Testis (tissue), 3 donors: Measurements from ENCODE around the gene NXNL1. TPM values are rescaled to one million over a fixed set of nuclear protein-coding genes. Genes with fewer than 3 reads are reported as not detected.

ENCODE experiments used
- DNase-seq: peaks from one replicate; pipeline ENCODE4 v3.0.0-alpha.2; 2019
- H3K27ac ChIP-seq, 2 donors: fragments of 200-600 bp; sonication (generic); one replicate each; pipeline ENCODE4 v1.5.1; 2019
- H3K27me3 ChIP-seq: fragments of 200-600 bp; sonication (generic); one replicate; pipeline ENCODE4 v1.5.1; 2019
- H3K36me3 ChIP-seq: fragments of 200-600 bp; sonication (generic); one replicate; pipeline ENCODE4 v1.5.1; 2017; ENCODE audit warnings: low read depth; ENCODE audit errors: missing control alignments
- H3K4me1 ChIP-seq: fragments of 200-600 bp; sonication (generic); one replicate; pipeline ENCODE4 v1.5.1; 2019
- H3K4me3 ChIP-seq, 2 donors: fragments of 200-600 bp; sonication (generic); one replicate each; pipeline ENCODE4 v1.5.1; 2017 to 2019
- H3K9me3 ChIP-seq: fragments of 200-600 bp; sonication (generic); one replicate; pipeline ENCODE4 v1.5.1; 2017
- CTCF ChIP-seq, 3 experiments: fragments of 450-650 bp in 2 of 3; fragments of 200-600 bp in 1 of 3; sonication (generic) in 1 of 3; IDR thresholded peaks; one replicate each; pipeline ENCODE4 v1.5.1; 2016 to 2019; ENCODE audit warnings: antibody characterized with exemption in 3 of 3, mild to moderate bottlenecking in 2 of 3, moderate library complexity in 1 of 3
- POLR2A ChIP-seq: fragments of 450-650 bp; IDR thresholded peaks from one replicate; pipeline ENCODE4 v1.6.1; 2017; ENCODE audit warnings: antibody characterized with exemption, mild to moderate bottlenecking, moderate library complexity
- WGBS, 2 donors: methylation state at CpG; one replicate each; pipeline ENCODE4 v1.1.5; 2018; 5-methylcytosine and 5-hydroxymethylcytosine counted together
- intact Hi-C: fragments of 100-400 bp; cut with DNase I; formaldehyde crosslinking; loops from one replicate; pipeline ENCODE4 v1.15.1; 2023; ENCODE audit warnings: low total_unique reads
- polyA plus RNA-seq: library from polyadenylated mRNA; stranded (reverse); fragments of 350-450 nt; fragmentation: Illumina TruSeq; extraction: RNeasy Lipid Tissue Mini Kit (QIAGEN cat#74804); gene quantifications from one replicate; pipeline ENCODE4 v1.2.3, GENCODE V29; 2014; ENCODE audit warnings: low read depth, low replicate concordance; ENCODE audit not compliant: insufficient read depth
- total RNA-seq, 2 donors: library from RNA; depleted of rRNA; stranded (reverse); fragments of >200 nt; gene quantifications; one replicate each; pipeline ENCODE4 v1.2.3, GENCODE V29; 2016

The NXNL1 gene
- total and polyA plus RNA-seq, 3 donors from 2014 or later, result 0.87 TPM; not detected in 2

GRCh38 chr19:17435218-17435617 is 25.5 kb downstream of the NXNL1 start:
- 90 to 91% methylated on average over 7 of the region's 7 CpGs for WGBS, 2 donors
- Histone ChIP-seq H3K27me3 (no peaks in the 10 kb centered on the region), H3K4me3 (no peak overlapping the region), H3K9me3 (no peaks in the 10 kb centered on the region), H3K4me1 (no peaks in the 10 kb centered on the region), H3K27ac (no peak overlapping the region), H3K36me3 (no peaks in the 10 kb centered on the region)
- TF ChIP-seq POLR2A, result no peak
- no peak for TF ChIP-seq CTCF (IDR thresholded peaks at IDR 0.05)
- DNase-seq, result no peak
- intact Hi-C loops, result no loop called here

DNA sequence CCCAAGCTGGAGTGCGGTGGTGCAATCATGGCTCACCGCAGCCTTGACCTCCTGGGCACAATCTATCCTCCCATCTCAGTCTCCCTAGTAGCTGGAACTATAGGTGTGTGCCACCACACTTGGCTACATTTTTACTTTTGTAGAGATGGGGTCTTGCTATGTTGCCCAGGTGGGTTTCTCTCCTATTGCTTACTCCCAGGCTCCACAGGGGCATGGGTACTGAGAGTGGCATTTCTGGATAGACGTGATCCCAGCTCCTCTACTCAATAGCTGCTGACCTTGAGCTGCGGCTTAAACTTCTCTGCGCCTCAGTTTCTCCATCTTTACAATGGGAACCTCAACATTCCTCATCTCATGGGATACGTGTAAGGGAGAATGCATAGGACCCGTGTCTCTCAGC is 29.3 kb downstream of the NXNL1 start:
- peaks cover 10% of the 10 kb centered on the region for H3K4me1 ChIP-seq
- H3K4me3 ChIP-seq, result no peak overlapping the region
- no peaks in the 10 kb centered on the region for H3K9me3 ChIP-seq
- intact Hi-C loops, result no loop called here
- H3K36me3 ChIP-seq, result no peaks in the 10 kb centered on the region
- WGBS, 2 donors, result 93 to 97% methylated on average over 7 of the region's 7 CpGs
- no peaks in the 10 kb centered on the region for H3K27me3 ChIP-seq
- DNase-seq, result no peak
- no peak overlapping the region for H3K27ac ChIP-seq
- no peak for TF ChIP-seq POLR2A
- TF ChIP-seq CTCF (IDR thresholded peaks at IDR 0.05), result no peak

DNA sequence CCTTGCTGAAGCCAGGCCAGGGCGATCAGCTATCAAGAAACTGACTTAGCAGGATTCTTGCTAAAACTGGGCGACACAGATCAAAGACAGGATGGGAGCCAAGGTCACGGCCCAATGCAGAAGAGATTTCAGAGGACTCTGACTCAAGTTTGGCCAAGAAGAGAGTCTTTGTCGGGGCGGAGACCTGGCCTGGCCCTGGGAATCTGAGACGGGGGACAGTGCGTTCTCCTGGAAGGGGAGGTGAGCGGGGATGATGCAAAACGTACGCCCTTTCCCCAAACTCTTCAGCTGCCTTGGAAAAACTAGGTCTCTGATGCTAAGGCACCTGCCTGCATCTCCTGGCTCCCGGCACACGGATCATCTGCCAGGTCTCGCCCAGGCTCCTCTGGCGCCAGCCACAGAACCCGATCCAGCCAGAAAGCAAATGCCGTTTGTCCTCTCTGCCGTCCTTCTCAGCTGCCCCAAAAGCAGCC is 31.0 kb downstream of the NXNL1 start:
- Histone ChIP-seq H3K9me3 (no peaks in the 10 kb centered on the region), H3K27me3 (no peaks in the 10 kb centered on the region), H3K27ac (peak overlapping the region in 1 of 2 donors; percentile 10), H3K4me3 (no peak overlapping the region), H3K4me1 (peaks cover 10% of the 10 kb centered on the region), H3K36me3 (no peaks in the 10 kb centered on the region)
- intact Hi-C loops, result no loop called here
- WGBS, 2 donors, result 40 to 42% methylated on average over 17 of the region's 17 CpGs
- TF ChIP-seq CTCF (IDR thresholded peaks at IDR 0.05) (no peak), POLR2A (no peak)
- DNase-seq, result peak; percentile 45

DNA sequence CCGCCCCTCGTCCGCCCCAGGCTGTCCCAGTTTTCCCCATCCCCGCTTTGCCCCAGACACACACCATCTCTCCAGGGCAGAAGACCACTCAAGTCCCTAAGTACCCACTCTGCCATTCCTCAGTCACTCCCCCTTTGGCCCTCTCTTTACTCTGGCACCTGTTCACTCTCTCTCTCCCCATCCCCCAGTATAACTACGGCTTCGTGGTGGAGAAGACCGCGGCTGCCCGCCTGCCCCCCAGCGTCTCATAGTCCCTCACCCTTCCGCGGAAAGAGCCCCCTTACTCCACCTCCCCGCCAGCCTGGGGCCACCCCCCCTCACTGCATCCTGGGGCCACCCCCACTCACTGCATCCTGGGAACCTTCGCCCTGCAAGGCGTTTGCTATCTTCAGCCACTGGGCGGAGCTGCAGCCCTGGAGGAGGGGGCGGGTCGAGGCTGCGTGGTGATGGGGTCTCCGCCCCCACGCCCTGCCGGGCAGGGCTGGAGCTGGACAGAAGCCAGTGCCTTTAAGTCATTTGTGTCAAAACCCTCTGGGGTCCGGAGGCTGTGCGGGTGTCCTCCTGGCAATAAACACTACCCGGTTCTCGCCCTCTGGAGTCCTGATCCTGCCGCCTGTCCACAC is 35.9 kb downstream of the NXNL1 start:
- Histone ChIP-seq H3K27me3 (no peaks in the 10 kb centered on the region), H3K4me1 (peaks cover 11% of the 10 kb centered on the region), H3K27ac (no peak overlapping the region), H3K36me3 (no peaks in the 10 kb centered on the region), H3K9me3 (no peaks in the 10 kb centered on the region), H3K4me3 (peak overlapping the region in 1 of 2 donors; percentile 2)
- TF ChIP-seq CTCF (IDR thresholded peaks at IDR 0.05) (peak in 2 of 3 experiments; percentile 29 to 32), POLR2A (no peak)
- WGBS, 2 donors, result 21 to 32% methylated on average over 15 to 27 of the region's 27 CpGs
- intact Hi-C loops, result no loop called here
- peak; percentile 70 for DNase-seq
